H1 (cell line): ENCODE measurements around the gene ANK3.

ENCODE experiments used
- CBX8 ChIP-seq: fragments of 300-800, 300-1000 bp; sonication (generic); IDR thresholded peaks from 2 replicates; pipeline ENCODE4 v1.7.1; 2016; ENCODE audit warnings: low read depth, low read length, borderline replicate concordance
- FOSL1 ChIP-seq: IDR thresholded peaks from 2 replicates; pipeline ENCODE4 v1.6.1; 2011; ENCODE audit warnings: mild to moderate bottlenecking, low read depth, low read length, moderate library complexity; ENCODE audit not compliant: insufficient read depth
- MAFK ChIP-seq: IDR thresholded peaks from 2 replicates; pipeline ENCODE4 v1.6.1; 2012; ENCODE audit warnings: low read depth, mild to moderate bottlenecking, improper control_type of control experiment, low read length

- TF ChIP-seq CBX8: no peak
- TF ChIP-seq FOSL1: no peak
- no peak for TF ChIP-seq MAFK
These were observed 404.0 kb downstream of the ANK3 start for GRCh38 chr10:59985639-59986038.
